Lower lobe of right lung (tissue), 2 donors: ENCODE data around the gene TMEM164. TPM values are rescaled to one million over a fixed set of nuclear protein-coding genes. Genes with fewer than 3 reads are reported as not detected.
A peak's percentile ranks its signal among the peaks of the same experiment; 100 is the strongest.

Experiments used
- ATAC-seq, 2 donors: fragments of 200-7000 bp; cut with Tn5 transposase; one replicate each; pipeline ENCODE4 v1.9.1; 2020 to 2022; ENCODE audit warnings: mild to moderate bottlenecking in 2 of 2, moderate library complexity in 2 of 2
- DNase-seq: peaks from one replicate; pipeline ENCODE4 v3.0.0-alpha.2; 2020
- H3K27ac ChIP-seq: fragments of 200-600 bp; one replicate; pipeline ENCODE4 v1.8.0; 2022
- H3K27me3 ChIP-seq: fragments of 200-600 bp; one replicate; pipeline ENCODE4 v1.8.0; 2022; ENCODE audit warnings: low read depth
- H3K36me3 ChIP-seq: fragments of 200-600 bp; one replicate; pipeline ENCODE4 v1.8.0; 2022; ENCODE audit warnings: mild to moderate bottlenecking
- H3K4me1 ChIP-seq: fragments of 200-600 bp; one replicate; pipeline ENCODE4 v1.8.0; 2022
- H3K4me3 ChIP-seq: fragments of 200-600 bp; one replicate; pipeline ENCODE4 v1.8.0; 2022; ENCODE audit warnings: mild to moderate bottlenecking
- H3K9me3 ChIP-seq: fragments of 200-600 bp; one replicate; pipeline ENCODE4 v1.8.0; 2022
- CTCF ChIP-seq: fragments of 200-600 bp; IDR thresholded peaks from one replicate; pipeline ENCODE4 v1.8.0; 2022; ENCODE audit warnings: antibody characterized with exemption, mild to moderate bottlenecking
- intact Hi-C: fragments of 100-400 bp; cut with DNase I; formaldehyde crosslinking; loops from one replicate; pipeline ENCODE4 v1.11.0; 2022
- total RNA-seq: library from RNA; stranded (reverse); fragmentation: NEBNext Ultra II Directional; extraction: Animal tissue kit (Norgen Biotek cat#: 25700); gene quantifications from one replicate; pipeline ENCODE4 v1.2.1, GENCODE V29; 2021
- donor health status: DM: no; HTN: yes; CAD: no; lungs with severe emphysema.

TMEM164 gene
- total RNA-seq, 1 donor from 2014 or later: 66.4 TPM

- Histone ChIP-seq H3K4me1 (no peaks in the 10 kb centered on the region), H3K9me3 (no peaks in the 10 kb centered on the region), H3K27me3 (no peaks in the 10 kb centered on the region), H3K4me3 (no peak overlapping the region), H3K36me3 (peaks cover 3% of the 10 kb centered on the region), H3K27ac (no peak overlapping the region)
- DNase-seq (no peak), ATAC-seq (no peak)
- intact Hi-C loops: loop anchor here (5.0 kb wide), 1 partner anchor 252 kb away; no protein-coding TSS in a partner anchor
- TF ChIP-seq CTCF: no peak
Measured at GRCh38 chrX:110155759-110156158, 152.8 kb downstream of the TMEM164 start.

GRCh38 chrX:110156167-110156754, 153.3 kb downstream of the TMEM164 start:
- no peak for ATAC-seq
- no peak overlapping the region for H3K4me3 ChIP-seq
- H3K9me3 ChIP-seq: no peaks in the 10 kb centered on the region
- no peak for DNase-seq
- no peak overlapping the region for H3K27ac ChIP-seq
- H3K36me3 ChIP-seq: peaks cover 3% of the 10 kb centered on the region
- no peaks in the 10 kb centered on the region for H3K27me3 ChIP-seq
- TF ChIP-seq CTCF: peak; percentile 43
- intact Hi-C loops: loop anchor here (5.0 kb wide), 1 partner anchor 251 kb away; no protein-coding TSS in a partner anchor
- no peaks in the 10 kb centered on the region for H3K4me1 ChIP-seq

DNA sequence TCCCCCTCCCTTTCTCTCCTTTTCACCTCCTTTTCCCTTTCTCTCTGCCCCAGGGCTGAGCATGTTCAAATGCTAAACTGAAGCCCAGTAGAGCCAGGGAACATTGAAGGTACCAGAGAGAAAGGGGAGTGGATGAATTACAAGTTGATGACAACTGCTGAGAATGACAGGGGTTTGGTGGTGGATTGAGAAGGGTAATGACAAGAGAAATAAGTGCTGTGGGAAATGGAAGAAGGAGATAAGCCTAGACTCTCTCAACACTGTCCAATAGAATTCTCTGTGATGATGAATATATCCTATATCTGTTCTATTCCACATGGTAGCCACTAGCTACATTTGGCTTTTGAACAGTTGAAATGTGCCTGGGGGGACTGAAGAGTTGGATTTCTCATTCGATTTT, 154.5 kb downstream of the TMEM164 start:
- no peaks in the 10 kb centered on the region for H3K9me3 ChIP-seq
- DNase-seq (no peak), ATAC-seq (no peak)
- no peak overlapping the region for H3K4me3 ChIP-seq
- H3K27me3 ChIP-seq: no peaks in the 10 kb centered on the region
- H3K4me1 ChIP-seq: no peaks in the 10 kb centered on the region
- H3K27ac ChIP-seq: no peak overlapping the region
- intact Hi-C loops: loop anchor here (5.0 kb wide), 1 partner anchor 250 kb away; no protein-coding TSS in a partner anchor
- H3K36me3 ChIP-seq: peaks cover 3% of the 10 kb centered on the region
- no peak for TF ChIP-seq CTCF

DNA sequence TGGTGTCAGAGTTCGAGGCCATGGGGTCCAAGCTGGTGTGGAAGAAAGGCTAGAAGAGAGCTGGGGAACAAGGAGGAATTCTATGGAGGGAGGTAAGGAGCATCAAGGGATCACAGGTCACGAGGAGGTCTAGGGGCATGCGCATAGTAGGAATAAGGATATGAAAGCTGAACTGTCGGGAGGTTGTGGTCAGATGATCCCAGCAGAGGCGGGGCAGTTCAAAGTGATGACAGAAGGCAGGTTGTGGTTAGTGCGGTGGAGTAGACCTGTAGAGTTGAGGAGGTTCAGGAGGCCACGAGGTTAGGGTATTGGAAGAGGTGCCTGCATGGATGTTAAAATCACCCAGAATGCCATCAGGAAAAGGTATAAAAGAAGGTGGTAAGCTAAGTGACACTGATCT, 156.3 kb downstream of the TMEM164 start:
- Histone ChIP-seq H3K4me3 (no peak overlapping the region), H3K9me3 (no peaks in the 10 kb centered on the region), H3K4me1 (no peaks in the 10 kb centered on the region), H3K27ac (no peak overlapping the region), H3K36me3 (peaks cover 3% of the 10 kb centered on the region), H3K27me3 (no peaks in the 10 kb centered on the region)
- DNase-seq (no peak), ATAC-seq (no peak)
- no peak for TF ChIP-seq CTCF
- intact Hi-C loops: loop anchor here (5.0 kb wide), 1 partner anchor 248 kb away; no protein-coding TSS in a partner anchor

GRCh38 chrX:110159865-110160264, 157.0 kb downstream of the TMEM164 start:
- Histone ChIP-seq H3K9me3 (no peaks in the 10 kb centered on the region), H3K4me3 (no peak overlapping the region), H3K27ac (no peak overlapping the region), H3K36me3 (peaks cover 3% of the 10 kb centered on the region), H3K4me1 (no peaks in the 10 kb centered on the region), H3K27me3 (no peaks in the 10 kb centered on the region)
- DNase-seq (no peak), ATAC-seq (peak in 1 of 2 donors; percentile 20)
- TF ChIP-seq CTCF: no peak
- intact Hi-C loops: loop anchor here (5.0 kb wide), 1 partner anchor 247 kb away; no protein-coding TSS in a partner anchor
